ENCODE data around the gene DNAH3.
"Not testable (repeated sequence)": the region's sequence is repeated elsewhere in the genome, so short reads cannot be mapped to it uniquely, and the experiment has no call there.

Gene DNAH3, protein sequence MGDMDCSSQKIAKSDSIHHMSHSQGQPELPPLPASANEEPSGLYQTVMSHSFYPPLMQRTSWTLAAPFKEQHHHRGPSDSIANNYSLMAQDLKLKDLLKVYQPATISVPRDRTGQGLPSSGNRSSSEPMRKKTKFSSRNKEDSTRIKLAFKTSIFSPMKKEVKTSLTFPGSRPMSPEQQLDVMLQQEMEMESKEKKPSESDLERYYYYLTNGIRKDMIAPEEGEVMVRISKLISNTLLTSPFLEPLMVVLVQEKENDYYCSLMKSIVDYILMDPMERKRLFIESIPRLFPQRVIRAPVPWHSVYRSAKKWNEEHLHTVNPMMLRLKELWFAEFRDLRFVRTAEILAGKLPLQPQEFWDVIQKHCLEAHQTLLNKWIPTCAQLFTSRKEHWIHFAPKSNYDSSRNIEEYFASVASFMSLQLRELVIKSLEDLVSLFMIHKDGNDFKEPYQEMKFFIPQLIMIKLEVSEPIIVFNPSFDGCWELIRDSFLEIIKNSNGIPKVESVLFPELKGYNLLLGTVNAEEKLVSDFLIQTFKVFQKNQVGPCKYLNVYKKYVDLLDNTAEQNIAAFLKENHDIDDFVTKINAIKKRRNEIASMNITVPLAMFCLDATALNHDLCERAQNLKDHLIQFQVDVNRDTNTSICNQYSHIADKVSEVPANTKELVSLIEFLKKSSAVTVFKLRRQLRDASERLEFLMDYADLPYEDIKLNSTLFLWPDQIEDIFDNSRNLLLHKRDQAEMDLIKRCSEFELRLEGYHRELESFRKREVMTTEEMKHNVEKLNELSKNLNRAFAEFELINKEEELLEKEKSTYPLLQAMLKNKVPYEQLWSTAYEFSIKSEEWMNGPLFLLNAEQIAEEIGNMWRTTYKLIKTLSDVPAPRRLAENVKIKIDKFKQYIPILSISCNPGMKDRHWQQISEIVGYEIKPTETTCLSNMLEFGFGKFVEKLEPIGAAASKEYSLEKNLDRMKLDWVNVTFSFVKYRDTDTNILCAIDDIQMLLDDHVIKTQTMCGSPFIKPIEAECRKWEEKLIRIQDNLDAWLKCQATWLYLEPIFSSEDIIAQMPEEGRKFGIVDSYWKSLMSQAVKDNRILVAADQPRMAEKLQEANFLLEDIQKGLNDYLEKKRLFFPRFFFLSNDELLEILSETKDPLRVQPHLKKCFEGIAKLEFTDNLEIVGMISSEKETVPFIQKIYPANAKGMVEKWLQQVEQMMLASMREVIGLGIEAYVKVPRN (N-terminal part only)

DNA sequence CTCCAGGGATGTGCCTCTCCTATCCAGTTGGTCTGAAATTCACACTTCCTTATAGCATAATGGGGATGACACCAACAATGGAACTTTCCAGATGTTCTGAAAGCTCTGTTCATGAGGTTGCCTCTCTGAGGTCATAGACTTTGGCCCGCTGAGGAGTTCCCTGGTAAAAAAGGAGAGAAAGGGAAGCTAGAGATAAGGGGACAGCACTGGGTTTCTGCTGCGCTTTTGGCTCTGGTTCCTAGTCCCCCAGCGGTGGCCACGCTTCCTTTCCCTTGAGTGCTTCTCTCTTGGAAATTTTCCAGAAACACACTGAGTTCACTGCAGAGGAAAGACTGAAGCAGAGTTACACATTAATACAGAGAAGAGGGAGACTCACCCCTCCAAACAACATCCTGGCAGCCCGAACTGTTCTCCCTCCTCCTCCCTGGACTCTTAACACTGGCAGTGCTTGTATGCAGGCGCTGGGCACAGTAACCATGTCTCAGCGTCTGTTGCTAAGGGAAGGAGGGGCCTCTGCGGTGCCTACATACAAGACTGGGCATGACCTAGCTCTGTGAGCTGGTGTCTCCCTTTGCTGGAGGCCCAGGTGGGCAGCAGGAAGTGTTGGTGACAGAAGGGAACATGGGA, at the start of gene DNAH3:
TSS of gene DNAH3 (minus strand) at position 472 of the 627 bp plus-strand sequence. CDS start 527 bp downstream, outside the sequence.
- Histone ChIP-seq H4K20me1 (ENCODE audit: insufficient read depth) (no peaks in the 10 kb centered on the region), H3K4me2 (no peak within 1 kb of the TSS), H3K79me2 (ENCODE audit: insufficient read depth, low read depth) (no peaks in the 10 kb centered on the region), H3K36me3 (ENCODE audit: insufficient read depth) (no peaks in the 10 kb centered on the region), H3K4me3 (IDR thresholded peaks at IDR 0.05; ENCODE audit: insufficient read depth, low read depth, low read length) (no peak within 1 kb of the TSS), H3K9ac (no peak within 1 kb of the TSS), H3K27me3 (ENCODE audit: insufficient read depth, low read depth) (no peaks in the 10 kb centered on the region), H3K4me1 (ENCODE audit: low read depth, poor library complexity, severe bottlenecking) (no peaks in the 10 kb centered on the region), H3K27ac (no peak within 1 kb of the TSS), H2AFZ (ENCODE audit: low read depth) (no peak within 1 kb of the TSS)
- TF ChIP-seq, protein P1, sequence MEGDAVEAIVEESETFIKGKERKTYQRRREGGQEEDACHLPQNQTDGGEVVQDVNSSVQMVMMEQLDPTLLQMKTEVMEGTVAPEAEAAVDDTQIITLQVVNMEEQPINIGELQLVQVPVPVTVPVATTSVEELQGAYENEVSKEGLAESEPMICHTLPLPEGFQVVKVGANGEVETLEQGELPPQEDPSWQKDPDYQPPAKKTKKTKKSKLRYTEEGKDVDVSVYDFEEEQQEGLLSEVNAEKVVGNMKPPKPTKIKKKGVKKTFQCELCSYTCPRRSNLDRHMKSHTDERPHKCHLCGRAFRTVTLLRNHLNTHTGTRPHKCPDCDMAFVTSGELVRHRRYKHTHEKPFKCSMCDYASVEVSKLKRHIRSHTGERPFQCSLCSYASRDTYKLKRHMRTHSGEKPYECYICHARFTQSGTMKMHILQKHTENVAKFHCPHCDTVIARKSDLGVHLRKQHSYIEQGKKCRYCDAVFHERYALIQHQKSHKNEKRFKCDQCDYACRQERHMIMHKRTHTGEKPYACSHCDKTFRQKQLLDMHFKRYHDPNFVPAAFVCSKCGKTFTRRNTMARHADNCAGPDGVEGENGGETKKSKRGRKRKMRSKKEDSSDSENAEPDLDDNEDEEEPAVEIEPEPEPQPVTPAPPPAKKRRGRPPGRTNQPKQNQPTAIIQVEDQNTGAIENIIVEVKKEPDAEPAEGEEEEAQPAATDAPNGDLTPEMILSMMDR (conservative IDR thresholded peaks at IDR 0.05; ENCODE audit: low read depth, low read length) = no peak

DNA sequence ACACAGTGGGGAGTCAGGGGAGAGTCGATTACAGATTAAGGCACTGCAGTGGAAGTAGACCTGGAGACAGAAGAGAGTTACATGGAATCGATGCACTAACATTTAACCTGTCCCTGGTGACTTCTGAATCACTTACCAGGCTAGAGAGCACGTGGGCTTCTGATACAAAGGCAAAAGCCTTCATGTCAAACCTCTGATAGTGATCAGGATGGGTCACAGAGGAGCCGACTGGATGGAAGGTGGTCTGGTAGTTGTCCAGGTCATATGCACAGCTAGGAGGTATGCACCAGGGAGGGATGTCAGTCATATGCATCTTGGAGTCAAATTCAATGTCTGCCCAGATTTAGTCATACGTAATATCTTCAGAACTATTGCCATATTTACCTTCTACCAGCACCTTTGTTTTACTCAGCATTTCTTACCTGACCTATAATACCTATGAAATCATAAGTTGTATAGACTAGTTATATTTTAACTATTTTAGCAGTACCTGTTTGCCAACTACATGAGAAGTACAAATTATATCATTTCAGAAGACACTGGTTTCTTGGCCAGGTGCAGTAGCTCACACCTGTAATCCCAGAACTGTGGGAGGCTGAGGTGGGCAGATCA, 49.1 kb upstream of the DNAH3 start:
- Histone ChIP-seq H3K4me2 (no peak overlapping the region), H3K36me3 (ENCODE audit: insufficient read depth) (no peaks in the 10 kb centered on the region), H3K4me1 (ENCODE audit: low read depth, poor library complexity, severe bottlenecking) (no peaks in the 10 kb centered on the region), H3K27me3 (ENCODE audit: insufficient read depth, low read depth) (no peaks in the 10 kb centered on the region), H2AFZ (ENCODE audit: low read depth) (no peak overlapping the region), H3K4me3 (IDR thresholded peaks at IDR 0.05; ENCODE audit: insufficient read depth, low read depth, low read length) (no peak overlapping the region), H3K27ac (no peak overlapping the region), H3K9ac (no peak overlapping the region), H3K79me2 (ENCODE audit: insufficient read depth, low read depth) (no peaks in the 10 kb centered on the region), H4K20me1 (ENCODE audit: insufficient read depth) (no peaks in the 10 kb centered on the region)
- TF ChIP-seq, protein P1 (conservative IDR thresholded peaks at IDR 0.05; ENCODE audit: low read depth, low read length) = no peak

DNA sequence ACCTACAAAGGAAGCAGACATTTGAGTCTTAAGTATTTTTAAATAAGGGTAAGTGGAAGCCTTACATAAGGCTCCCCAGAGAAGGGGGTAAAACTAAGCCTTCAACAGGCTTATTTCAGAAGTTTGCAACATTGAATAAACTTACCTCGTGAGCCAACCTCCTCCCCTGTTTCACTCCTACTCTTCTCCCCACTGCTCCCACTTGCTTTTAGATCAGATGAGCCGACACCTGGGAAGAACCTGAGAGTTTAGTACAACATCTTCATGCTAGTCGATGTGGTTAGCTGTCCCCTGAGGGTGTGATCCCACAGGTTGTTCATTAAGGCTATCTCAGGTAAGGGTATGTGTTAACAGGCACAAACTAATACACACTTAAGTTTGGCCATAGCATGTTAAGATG, 47.0 kb upstream of the DNAH3 start:
- Histone ChIP-seq H3K36me3 (ENCODE audit: insufficient read depth) (no peaks in the 10 kb centered on the region), H4K20me1 (ENCODE audit: insufficient read depth) (no peaks in the 10 kb centered on the region), H3K27ac (no peak overlapping the region), H3K4me1 (ENCODE audit: low read depth, poor library complexity, severe bottlenecking) (no peaks in the 10 kb centered on the region), H2AFZ (ENCODE audit: low read depth) (no peak overlapping the region), H3K4me3 (IDR thresholded peaks at IDR 0.05; ENCODE audit: insufficient read depth, low read depth, low read length) (no peak overlapping the region), H3K27me3 (ENCODE audit: insufficient read depth, low read depth) (no peaks in the 10 kb centered on the region), H3K4me2 (no peak overlapping the region), H3K9ac (no peak overlapping the region), H3K79me2 (ENCODE audit: insufficient read depth, low read depth) (no peaks in the 10 kb centered on the region)
- TF ChIP-seq, protein P1 (conservative IDR thresholded peaks at IDR 0.05; ENCODE audit: low read depth, low read length) = no peak

DNA sequence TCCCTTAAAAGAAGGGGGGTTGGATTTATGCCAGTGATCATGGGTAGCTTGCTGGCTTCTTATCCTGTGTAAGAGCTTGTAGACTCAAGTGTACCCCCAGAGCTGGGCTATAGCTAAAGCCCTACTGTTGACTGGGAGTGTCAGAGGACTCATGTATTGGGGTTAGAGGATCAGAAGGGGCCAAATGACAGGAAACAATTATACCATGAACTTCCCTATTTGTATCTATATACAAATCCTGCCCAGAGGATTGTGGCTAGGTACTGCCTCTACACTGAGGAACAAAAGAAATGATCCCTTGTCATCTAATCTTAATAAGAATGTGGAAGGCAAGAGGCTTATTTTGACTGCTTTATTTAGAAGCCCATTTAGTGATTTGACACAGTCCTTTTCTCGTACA, 46.5 kb upstream of the DNAH3 start:
- Histone ChIP-seq H3K36me3 (ENCODE audit: insufficient read depth) (no peaks in the 10 kb centered on the region), H2AFZ (ENCODE audit: low read depth) (no peak overlapping the region), H3K27me3 (ENCODE audit: insufficient read depth, low read depth) (no peaks in the 10 kb centered on the region), H3K9ac (no peak overlapping the region), H3K4me2 (no peak overlapping the region), H3K4me1 (ENCODE audit: low read depth, poor library complexity, severe bottlenecking) (no peaks in the 10 kb centered on the region), H3K79me2 (ENCODE audit: insufficient read depth, low read depth) (no peaks in the 10 kb centered on the region), H3K4me3 (IDR thresholded peaks at IDR 0.05; ENCODE audit: insufficient read depth, low read depth, low read length) (no peak overlapping the region), H3K27ac (no peak overlapping the region), H4K20me1 (ENCODE audit: insufficient read depth) (no peaks in the 10 kb centered on the region)
- TF ChIP-seq, protein P1 (conservative IDR thresholded peaks at IDR 0.05; ENCODE audit: low read depth, low read length) = no peak

DNA sequence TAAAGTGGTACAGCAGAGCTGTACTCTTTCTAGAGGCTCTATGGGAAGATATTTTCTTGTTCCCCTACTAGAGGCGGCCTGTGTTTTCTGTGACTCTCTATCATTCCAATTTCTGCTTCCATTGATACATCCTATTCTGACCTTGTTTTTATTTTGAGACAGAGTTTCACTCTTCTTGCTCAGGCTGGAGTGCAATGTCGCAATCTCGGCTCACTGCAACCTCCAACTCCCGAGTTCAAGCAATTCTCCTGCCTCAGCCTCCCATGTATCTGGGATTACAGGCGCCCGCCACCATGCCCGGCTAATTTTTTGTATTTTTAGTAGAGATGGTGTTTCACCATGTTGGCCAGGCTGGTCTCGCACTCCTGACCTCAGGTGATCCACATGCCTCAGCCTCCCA, 44.7 kb upstream of the DNAH3 start:
- not testable (repeated sequence) for H3K4me1 ChIP-seq (ENCODE audit: low read depth, poor library complexity, severe bottlenecking); H3K4me2 ChIP-seq; H3K36me3 ChIP-seq (ENCODE audit: insufficient read depth); H4K20me1 ChIP-seq (ENCODE audit: insufficient read depth); H3K4me3 ChIP-seq (IDR thresholded peaks at IDR 0.05; ENCODE audit: insufficient read depth, low read depth, low read length); H3K27ac ChIP-seq; H3K79me2 ChIP-seq (ENCODE audit: insufficient read depth, low read depth); H2AFZ ChIP-seq (ENCODE audit: low read depth); H3K27me3 ChIP-seq (ENCODE audit: insufficient read depth, low read depth); H3K9ac ChIP-seq
